GM19328 (cell line): ENCODE results near the gene WSB2.

Experiments
- ATAC-seq: cut with Tn5 transposase; IDR thresholded peaks from one replicate; pipeline ENCODE4 v1.9.1; 2021; ENCODE audit warnings: mild to moderate bottlenecking, moderate library complexity; ENCODE audit not compliant: unreplicated experiment

The WSB2 gene

DNA sequence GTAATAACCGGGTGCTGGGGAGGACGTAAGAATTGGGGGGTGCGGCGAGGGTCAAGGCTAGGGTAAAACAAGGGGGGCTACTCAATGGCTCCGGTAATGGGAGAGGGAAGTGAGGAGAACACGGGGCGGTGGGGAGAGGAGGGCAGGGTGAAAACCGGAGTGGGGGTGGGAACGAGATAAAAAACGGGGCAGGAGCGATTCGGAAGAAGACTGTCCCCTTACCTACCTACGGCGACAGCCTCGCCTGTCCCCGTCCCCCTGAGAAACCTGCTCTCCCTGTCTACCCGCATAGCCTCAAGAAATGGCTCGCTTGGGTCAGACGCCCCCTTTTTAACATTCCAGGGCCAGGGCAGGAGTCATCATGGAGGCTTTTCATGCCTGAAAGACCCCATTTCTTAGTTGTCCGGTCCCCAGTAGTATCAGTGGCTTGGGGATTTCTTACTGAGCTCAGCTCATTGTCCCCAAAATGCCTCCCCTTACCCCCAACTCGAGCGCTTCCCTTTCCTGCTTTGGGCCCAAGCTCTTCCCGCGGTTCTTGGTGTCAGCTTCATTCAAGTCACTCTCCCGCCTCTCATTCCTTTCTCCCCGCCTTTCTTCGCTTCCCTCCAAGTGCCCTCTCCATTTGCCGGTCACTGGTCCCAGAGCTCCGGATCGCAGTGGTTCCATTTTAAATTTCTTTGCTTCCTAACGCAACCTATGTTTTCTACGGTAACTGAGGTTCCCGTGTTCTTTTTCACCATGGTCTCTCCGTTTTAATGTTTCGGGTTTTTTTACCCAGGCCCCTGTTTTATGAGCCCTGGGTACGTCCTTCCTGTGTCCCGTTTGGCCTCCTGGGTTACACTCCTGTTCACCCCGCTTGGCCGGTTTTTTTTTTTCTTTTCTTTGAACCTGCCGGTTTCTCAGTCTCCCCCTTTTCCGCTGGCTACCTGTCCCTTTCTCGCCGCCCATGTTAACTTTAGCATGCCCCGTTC lies 1.2 kb upstream of the WSB2 start:
- no peak for ATAC-seq

DNA sequence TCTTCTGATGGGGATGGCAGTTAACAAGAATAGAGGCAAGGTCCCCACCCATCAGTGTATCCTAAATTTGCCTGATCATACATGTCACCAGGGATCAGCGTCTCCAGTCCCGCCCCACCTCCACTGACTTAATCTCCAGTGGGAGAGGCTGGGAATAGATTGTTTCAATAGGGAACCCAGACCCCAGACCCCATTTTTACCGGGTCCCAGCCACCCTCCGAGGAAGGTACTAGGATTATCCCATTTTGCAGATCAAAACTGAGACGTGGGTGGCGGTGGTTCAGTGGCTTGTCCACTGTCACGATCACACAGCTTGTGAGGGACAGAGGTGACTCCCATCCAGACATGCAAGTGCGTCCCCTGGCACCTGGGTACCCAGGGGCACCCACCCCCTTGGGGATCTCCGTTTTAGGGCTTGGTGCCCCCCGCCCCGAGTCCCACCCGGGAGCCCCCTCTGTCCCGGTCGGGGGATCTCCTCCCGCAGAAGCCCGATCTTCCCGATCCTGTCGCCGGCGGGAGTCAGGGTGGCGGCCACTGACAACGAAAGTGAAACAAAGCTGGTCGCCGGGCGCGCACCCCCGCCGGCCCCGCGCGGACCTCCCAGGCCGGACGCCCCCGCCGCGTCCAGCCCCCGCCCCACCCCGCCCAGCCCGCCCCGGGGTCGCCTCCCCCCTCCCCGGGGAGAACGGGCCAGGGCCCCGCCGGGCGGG lies 523 bp downstream of the WSB2 start:
- no peak for ATAC-seq

DNA sequence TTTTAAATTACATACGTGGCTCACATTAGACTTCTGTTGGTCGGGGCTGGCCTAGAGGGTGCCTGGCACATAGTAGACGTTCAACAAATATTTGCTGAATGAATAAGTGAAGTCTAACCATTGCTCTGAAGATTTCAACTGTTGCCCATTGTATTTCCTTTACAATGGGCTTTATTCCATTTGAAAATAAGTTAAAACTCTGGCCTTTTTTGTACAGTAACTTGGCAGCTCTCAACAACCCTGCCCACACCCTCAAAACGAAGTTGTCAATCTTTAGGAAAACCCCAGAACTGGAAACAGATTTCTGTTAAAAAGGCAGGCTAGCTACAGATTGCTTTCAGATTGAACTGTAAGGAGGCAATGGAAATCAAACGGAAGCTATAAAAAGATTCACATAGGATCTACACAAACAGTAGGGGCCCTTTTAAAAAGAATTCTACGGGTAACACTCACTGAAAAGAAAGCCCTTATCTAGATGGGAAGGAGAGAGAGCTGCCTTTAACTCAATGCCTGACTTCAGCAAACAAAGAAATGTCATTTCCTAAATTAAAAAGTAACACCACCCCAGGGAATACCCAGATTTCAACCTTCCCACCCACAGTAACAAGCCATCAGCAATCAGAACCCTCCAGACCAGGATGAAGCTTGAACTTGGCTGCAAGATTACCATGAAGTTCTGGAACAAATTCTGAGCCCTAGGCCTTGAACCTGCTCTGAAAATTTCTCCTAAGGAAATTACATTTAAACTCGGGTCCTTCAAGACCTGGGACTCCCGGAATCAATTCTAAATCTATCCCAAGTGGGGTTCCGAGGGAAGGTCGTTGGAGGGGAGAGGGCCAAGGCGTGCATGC lies 1.4 kb downstream of the WSB2 start:
- ATAC-seq: no peak

DNA sequence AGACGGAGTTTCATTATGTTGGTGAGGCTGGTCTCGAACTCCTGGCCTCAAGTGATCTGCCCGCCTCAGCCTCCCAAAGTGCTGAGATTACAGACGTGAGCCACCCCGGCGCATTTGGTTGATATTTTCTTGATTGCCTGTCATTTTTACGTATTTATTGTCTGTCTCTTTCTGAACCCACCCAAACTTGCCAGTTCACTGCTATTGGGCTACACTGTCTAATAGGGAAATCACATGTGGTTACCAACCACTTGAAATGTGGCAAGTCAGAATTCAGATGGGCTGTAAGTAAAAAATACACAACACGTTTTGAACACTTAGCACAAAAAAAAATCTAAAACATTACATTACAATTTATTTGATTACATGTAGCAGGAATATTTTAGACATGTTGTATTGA lies 2.1 kb downstream of the WSB2 start:
- ATAC-seq: no peak

DNA sequence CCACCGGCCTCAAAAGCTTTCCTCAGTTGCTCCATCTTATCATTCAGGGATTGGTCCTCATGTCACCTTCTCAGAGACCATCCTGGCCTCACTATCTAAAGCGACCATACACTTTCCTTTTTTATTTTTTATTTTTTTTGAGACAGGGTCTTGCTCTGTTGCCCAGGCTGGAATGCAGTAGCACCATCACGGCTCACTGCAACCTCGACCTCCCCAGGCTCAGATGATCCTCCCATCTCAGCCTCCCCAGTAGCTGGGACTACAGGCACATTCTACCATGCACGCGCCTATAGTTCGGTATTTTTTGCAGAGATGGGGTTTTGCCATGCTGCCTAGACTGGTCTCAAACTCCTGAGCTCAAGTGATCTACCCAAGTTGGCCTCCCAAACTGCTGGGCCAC lies 2.8 kb downstream of the WSB2 start:
- no peak for ATAC-seq

DNA sequence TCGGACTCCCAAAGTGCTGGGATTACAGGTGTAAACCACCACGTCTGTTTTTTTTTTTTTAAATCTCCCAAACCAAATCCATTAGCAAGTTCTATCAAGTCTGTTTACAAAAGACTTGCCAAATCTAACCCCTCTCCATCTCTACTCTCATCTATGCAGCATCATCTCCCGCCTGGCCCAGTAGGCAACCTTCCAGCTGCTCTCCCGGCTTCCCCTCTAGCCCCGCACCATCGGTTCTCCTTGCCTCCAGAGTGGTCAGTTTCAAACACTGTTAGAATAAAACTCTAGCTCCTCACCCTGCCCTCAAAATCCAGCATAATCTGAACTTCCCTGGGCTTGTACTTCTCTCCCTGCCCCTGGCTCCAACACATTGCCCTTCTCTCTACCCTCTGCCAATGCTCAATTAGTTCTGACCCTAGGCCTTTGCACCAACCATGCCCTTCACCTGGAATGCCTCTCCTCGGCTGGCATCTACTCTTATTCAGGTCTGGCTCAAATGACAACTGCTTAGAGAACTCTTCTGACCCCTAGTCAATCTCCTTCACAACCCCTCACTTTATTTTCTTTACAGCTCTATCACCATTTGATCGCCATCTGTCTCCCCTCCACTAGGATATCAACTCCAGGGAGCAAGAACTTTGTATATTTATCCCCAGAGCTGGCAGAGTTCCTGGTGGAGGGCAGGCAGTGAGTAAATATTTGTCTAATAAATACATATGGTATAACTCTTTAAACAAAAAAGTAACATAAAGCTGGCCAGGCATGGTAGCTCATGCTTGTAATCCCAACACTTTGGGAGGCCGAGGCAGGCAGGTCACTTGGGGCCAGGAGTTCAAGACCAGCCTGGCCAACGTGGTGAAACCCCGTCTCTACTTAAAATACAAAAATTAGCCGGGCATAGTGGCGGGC lies 4.9 kb downstream of the WSB2 start:
- no peak for ATAC-seq

DNA sequence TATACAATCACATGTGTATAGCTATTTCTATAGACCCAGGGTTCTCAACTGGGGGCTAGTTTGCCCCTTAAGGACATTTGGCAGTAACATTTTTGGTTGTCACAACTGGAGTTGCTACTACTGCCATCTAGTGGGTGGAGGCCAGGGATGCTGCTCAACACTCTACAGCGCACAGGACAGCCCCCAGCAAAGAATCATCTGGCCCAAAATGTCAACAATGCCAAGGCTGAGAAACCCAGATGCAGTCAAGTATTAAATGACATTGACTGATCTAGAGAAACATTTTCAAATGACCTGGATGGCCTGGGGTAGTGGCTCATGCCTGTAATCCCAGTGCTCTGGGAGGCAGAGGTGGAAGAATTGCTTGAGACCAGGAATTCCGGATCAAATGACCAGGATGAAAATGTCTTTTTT lies 5.8 kb downstream of the WSB2 start:
- ATAC-seq: no peak

DNA sequence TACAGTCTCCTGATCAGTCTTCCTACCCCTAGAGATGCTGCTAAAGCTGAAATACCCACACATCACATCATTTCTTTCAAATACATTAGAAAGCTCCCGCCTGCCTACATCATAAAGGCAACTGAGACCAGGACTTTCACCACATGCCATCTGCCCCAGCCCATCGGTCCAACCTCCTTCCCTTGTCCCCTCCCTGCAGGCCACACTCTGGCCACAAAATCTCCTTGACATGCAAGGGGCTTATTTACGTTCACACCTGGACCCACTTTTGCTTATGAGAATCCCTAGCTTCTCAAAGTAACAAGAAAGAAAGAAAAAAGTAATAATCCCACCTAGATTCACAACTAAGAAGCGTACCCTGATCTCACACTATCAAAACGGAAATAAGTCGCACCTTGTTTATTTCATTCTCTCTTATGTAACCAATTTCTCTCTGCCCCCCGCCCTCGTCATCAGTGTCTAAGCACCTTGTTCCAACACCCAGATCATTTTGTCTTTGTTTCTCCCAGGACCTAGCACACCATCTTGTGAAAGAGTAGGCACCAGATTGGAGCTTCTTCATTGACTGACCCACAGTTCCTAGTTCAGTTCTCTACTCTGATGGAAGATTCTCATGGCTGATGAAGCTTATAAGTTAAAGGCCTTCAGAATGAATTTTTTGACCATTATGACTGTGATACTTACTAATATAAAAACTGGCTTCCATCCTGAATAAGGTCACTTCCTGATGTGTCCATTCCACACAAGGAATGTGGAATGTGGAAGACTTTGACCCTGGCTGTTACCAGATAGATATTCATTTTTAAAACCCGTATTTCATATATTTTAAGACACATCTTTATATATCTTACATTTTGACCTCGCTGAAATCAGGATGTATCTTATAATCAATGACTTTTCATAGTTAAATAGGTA lies 7.7 kb downstream of the WSB2 start:
- ATAC-seq: no peak

DNA sequence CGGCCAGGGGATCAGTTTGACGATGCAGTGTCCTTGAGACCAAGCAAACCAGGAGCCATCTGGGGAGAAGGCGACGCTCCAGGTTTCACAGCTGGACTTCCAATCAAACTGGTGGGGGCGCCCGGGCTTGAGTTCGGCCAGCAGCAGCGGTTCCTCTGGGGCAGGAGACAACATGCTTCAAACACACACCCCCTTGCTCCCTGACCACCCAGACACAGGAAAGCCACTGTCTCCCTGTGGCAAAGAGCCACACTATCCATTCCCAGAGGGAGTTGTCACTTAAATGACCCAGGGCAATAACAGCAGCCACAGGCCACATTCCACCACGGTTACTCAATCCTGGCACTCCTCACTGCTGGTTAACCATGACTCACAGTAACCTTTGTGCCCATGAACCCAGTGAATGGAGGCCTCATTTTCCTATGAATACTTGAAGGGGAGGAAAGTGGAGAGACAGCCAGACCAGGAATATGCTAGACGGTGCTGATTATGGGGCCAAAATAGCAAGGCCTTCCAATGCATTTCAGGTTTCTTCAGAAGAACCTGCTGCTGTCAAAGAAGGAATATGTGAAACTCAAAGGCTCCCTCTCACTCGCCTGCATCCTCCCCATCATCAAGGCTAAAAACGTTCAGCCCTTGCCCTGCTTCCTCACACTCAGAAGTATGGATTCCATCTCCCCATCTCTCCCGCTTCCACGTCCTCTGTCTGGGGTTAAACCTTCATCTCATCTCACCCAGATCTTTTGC lies 8.5 kb downstream of the WSB2 start:
- ATAC-seq: no peak

DNA sequence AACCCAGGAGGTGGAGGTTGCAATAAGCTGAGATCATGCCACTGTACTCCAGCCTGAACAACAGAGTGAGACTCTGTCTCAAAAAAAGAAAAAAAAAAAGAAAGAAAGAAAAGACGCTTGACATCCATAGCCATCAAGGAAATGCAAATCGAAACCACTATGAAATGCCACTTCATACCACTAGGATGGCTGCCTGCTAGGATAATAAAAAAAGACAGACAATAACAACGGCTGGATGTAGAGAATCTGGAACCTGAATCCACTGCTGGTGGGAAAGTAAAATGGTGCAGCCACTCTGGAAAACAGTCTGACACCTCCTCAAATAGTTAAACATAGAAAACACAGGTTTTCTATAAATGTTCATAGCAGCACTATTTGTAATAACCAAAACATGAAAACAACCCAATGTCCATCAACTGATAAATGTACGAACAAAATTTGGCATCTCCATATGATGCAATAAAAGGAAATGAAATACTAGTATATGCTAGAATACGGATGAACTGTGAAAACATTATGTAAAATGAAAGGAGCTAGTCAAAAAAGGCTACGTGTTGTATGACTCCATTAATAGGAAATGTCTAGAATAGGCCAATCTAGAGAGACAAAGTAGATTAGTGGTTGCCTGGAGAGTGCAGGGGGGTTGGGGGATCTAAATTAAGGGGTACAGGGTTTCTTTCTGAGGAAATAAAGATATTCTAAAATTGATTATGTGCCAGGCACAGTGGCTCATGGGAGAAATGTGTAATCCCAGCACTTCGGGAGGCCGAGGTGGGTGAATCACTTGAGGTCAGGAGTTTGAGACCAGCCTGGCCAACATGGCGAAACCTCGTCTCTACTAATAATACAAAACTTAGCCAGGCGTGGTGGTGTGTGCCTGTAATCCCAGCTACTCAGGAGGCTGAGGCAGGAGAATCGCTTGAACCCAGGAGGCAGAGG lies 9.7 kb downstream of the WSB2 start:
- no peak for ATAC-seq

DNA sequence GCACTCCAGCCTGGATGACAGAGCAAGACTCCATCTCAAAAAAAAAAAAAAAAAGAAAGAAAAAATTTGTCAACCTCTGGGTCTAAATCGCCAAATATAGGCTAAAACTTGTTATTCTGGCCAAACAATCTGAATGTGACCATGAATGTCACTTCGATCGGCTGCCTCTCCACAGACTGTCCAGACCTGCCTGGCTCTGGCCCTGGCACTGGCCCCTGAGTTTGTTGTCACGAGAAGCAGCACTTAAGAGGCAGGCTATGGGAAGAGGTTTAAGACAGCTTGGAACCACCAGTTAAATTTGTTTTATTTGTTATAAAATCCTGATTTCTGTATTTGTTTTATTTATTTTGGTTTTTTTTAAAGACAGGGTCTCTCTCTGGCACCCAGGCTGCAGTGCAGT lies 14.5 kb downstream of the WSB2 start:
- no peak for ATAC-seq

DNA sequence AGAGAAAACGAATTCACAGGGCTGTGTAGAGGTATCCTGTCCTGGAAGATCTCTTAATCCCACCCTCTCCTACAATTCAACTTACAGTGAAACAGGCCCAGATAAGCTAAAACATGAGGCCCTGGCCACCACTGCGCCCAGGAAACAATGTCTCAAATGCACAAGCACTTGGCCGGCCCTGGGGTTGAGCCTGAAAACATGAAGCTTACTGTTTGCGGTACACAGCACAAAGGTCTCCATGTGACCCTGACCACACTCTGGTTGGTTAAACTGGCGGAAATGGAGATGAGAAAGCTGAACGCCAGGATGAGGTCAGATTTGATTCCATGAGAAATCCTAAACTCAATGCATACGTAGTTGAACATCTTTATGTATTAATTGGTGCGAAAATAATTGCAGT lies 16.4 kb downstream of the WSB2 start:
- no peak for ATAC-seq

DNA sequence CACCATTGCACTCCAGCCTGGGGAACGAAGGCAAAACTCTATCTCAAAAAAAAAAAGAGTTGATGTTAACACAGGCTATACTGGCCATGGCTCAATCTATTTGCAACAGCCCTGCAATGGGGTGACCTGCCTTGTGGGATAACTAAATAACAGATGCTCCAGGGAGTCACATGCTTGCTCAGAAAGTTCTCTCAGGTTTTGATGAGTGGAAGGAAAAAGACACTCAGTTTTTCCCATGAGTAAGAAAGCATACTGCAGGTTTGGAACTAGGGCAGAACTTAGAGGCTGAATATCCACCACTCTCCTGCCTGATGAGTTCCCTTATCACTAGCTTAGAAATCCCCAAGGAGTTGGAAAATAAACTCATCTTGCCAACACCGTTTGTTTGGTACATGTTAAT lies 16.9 kb downstream of the WSB2 start:
- no peak for ATAC-seq

DNA sequence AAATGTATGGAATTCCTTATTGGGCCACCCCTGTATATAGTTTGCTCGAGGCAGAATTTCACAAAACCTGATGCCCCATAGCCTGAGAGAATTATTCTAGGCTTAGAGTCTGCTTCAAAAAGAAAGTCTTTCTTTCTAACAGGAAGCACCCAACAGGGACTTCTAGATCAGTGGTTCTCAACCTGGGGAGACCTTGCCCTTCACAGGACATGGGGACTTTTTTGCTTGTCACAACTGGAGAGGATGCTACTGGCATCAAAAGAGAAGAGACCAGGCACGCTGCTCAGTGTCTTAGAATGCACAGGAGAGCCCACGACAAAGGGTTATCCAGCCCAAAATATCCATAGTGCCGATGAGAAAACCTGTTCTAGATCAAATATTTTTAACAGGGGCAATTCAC lies 18.9 kb downstream of the WSB2 start:
- no peak for ATAC-seq

DNA sequence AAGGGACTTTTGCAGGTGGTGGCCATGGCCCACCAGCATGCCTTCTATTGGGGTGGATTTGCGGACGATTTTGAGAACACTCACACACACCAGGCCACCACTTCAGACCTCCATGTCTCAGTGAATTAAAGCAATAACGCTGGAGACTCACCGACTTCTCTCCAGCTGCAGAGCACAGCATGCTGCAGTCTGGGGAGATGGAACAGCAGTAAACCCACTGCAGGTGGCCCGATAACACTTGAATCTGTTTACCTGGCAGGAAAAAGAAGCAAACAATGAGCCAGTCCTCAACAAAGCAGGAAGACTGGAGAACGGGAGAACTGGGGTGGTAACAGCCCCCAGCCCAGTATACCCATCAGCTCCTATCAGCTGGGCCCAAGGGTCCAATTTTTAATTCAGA lies 22.8 kb downstream of the WSB2 start:
- no peak for ATAC-seq

DNA sequence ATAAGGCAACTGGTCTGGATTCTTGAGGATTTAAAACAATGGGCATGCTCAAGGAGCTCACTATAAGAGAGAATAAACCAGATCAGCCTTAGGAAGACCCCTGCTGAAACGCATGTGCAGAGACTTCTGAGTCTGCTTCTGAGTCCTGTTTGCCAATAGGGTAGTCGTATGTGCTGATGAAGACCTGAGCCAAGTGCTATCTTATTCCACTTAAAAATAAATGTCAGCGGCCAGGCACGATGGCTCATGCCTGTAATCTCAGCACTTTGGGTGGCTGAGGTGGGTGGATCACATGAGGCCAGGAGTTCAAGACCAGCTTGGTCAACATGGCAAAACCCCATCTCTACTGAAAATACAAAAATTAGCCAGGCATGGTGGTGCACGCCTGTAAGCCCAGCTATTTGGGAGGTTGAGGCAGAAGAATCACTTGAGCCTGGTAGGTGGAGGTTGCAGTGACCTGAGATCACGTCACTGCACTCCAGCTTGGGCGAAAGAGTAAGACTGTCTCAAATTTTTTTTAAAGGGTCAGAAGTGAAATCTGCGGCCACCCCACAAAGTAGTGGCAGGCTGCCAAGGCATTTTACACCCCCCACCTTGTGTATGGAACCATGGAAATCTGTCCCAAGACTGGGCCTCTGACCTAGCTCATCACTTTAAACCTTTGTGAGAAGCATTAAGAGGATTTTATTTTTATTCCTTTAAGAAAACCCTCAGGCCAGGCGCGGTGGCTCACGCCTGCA lies 24.1 kb downstream of the WSB2 start:
- no peak for ATAC-seq
